ENCODE measurements around the gene ALDH3B2. TPM values are rescaled to one million over a fixed set of nuclear protein-coding genes. Genes with fewer than 3 reads are reported as not detected.
"Not testable (repeated sequence)": the region's sequence is repeated elsewhere in the genome, so short reads cannot be mapped to it uniquely, and the experiment has no call there.

The ALDH3B2 gene
- total RNA-seq, 1 donor from 2014 or later = not detected

DNA sequence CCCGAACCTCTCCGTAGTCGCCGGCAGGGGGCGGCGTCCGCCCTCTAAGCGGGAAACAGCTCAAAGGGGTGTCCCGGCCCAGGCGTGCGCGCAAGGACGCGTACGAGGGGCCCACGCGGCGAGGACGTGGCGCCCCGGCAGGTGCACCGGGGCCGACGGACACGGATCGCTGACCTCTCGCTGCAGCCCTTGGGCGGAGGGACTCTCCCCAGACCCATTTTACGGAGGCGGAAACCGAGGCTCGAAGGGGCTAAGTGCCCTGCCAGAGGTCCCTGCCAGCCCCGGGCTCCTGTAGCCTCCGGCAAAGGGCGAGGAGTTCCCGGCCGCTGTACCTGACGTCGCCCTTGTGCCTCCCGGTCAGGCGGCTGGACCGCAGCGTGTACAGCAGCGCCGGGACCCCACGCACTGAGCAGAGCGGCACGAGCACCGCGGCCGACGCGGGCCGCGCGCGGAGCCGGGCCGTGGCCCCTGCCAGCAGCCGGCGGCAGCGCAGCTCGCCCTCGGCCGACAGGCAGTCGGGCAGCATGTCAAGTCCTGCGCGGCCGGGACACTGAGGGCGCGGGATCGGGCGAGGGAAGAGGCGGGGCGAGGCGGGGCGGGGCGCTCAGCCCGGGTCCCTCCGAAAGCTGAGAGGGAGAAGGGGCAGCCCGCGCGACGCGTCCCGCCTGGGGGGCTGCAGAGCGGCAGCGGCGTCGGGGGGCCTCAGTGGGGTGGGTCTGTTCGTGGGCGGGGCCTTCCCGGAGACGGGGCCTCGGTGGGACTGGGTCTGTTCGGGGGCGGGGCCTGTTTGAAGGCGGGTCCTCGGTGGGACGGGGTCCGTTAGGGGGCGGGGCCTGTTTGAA lies 44.8 kb downstream of the ALDH3B2 start, which contains the start of gene NUDT8:
Gene NUDT8 (minus strand): TSS at position 552 of the 842 bp plus-strand sequence. CDS start 26 bp downstream, at position 526.
- peak; percentile 55 to 84 for DNase-seq (ENCODE audit: low read depth in 2 of 2)

DNA sequence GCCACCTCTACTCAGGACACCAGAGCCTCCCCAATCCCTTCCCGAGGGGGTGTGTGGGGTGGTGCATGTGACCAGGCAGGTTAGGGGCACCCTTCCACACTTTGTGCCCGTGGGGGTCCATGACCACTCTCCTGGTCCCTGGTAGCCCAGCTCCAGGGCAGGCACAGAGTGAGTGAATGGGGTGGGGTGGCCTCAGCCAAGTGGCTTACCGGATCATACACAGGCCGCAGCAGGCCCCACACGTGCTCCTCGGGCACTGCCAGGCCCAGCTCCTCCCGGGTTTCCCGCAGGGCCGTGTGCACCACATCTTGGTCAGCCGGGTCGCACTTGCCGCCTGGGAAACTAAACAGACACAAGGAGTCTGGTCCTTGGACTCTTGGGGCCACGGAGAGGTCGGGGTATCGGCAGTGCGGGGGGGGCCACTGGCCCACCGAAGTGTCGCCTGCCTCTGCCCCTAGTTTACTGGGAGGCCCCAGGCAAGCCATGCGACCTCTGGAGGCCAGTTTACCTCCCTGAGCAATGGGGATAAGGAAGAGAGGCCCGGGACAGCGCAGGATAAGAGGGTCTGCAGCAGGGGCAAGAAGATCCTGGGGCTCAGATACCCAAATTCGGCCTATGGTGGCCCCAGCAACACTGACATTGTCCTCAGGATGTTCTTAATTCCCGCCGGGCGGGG lies 45.6 kb downstream of the ALDH3B2 start:
- no peak for DNase-seq (ENCODE audit: low read depth in 2 of 2)

DNA sequence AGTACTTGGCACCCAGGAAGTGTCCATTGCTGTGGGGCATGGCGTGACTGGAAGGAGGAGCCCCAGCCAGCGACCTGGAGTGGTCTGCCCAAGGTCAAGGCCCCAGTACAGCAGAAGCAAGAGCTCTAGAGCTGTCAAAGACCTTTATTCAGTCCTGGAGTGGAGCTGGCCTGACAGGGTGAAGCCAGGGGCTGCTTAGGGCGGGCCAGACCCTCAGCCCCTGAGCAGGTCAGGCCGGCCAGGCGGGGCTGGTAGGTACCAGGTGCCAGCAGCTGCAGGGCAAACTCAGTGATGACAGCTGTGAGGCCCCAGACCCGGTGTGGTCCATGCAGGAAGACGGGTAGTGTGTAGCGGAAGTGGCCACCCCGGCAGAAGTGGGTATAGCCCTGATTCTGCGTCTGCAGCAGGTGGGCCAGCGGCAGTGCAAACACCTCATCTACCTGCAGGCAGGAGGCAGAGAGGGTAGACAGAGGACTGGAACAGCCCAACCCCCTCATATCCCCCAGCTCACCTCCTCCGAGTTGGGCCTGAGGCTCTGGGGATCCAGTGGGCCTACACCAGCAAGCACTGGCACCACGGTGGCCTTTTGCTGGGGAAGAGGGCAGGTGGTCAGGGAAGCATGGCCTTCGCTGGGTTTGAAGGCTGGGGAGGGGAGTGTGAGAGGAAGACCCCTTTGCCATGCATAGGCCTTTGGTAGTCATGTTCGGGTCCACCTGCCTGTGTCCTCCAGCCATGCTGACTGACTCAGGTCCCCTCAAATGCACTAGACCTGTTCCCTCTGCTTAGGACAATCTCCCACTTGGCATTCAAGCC lies 46.4 kb downstream of the ALDH3B2 start:
- DNase-seq (ENCODE audit: low read depth in 2 of 2) = no peak

DNA sequence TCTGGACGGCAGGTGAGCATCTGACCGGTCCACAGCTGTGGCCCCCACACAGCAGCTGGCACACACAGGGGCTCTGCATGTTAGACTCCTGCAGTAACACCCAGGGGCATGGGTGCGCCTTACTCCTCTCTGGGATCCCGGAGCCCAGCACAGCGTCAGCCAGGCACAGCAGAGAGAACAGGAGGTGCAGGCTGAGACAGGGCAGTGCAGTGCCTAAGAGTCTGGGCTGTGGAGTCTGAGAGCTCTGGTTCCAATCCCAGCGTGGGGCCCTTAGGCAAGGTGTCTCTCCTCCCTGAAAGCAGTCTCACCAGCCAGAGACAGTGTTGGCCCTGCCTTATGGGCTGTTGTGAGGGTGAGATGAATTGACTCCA lies 47.0 kb downstream of the ALDH3B2 start:
- no peak for DNase-seq (ENCODE audit: low read depth in 2 of 2)

DNA sequence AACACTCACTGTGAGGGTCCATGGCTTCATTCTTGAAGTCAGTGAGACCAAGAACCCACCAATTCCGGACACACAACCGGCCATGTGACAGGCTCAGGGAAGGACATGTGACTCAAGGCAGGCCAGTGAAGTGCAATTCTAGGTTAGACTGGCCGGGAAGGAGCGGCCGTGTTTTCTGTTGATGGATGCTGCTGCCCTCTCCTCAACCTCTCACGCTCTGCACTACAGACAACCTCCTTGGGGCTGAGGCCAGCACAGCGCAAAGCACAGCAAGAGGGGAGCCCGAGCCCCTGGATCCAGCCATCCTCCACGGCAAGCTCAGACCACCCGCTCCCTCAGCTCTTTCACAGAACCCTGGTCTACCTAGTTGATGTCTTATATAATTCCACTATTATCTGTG lies 47.5 kb downstream of the ALDH3B2 start:
- no peak for DNase-seq (ENCODE audit: low read depth in 2 of 2)

DNA sequence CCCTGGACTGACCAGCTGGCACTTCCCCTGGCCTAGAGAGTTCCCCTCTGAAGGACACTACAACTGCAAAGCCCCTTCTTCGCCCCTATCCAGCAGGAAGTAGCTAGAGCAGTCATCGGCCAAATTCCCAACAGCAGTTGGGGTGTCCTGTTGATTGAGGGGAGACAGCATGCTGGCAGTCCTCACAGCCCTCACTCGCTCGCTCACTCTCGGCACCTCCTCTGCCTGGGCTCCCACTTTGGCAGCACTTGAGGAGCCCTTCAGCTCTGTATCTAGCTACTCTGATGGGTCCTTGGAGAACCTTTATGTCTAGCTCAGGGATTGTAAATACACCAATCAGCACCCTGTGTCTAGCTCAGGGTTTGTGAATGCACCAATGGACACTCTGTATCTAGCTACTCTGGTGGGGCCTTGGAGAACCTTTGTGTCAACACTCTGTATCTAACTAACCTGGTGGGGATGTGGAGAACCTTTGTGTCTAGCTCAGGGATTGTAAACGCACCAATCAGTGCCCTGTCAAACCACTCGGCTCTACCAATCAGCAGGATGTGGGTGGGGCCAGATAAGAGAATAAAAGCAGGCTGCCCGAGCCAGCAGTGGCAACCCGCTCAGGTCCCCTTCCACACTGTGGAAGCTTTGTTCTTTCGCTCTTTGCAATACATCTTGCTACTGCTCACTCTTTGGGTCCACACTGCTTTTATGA lies 48.1 kb downstream of the ALDH3B2 start:
- DNase-seq (ENCODE audit: low read depth in 2 of 2) = not testable (repeated sequence)

DNA sequence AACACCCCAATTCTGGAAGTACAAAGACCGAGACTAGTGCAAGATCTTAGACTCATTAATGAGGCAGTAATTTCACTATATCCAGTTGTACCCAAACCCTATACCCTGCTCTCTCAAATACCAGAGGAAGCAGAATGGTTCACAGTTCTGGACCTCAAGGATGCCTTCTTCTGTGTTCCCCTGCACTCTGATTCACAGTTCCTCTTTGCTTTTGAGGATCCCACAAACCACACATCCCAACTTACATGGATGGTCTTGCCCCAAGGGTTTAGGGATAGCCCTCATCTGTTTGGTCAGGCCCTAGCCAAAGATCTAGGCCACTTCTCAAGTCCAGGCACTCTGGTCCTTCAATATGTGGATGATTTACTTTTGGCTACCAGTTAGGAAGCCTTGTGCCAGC lies 50.6 kb downstream of the ALDH3B2 start:
- not testable (repeated sequence) for DNase-seq (ENCODE audit: low read depth in 2 of 2)

DNA sequence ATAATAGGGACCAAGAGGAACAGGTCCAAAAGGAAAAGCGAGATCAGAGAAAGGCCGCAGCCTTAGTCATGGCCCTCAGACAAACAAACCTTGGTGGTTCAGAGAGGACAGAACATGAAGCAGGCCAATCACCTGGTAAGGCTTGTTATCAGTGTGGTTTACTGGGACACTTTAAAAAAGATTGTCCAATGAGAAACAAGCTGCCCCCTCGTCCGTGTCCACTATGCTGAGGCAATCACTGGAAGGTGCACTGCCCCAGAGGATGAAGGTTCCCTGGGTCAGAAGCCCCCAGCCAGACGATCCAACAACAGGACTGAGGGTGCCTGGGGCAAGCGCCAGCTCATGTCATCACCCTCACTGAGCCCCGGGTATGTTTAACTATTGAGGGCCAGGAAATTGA lies 51.5 kb downstream of the ALDH3B2 start:
- not testable (repeated sequence) for DNase-seq (ENCODE audit: low read depth in 2 of 2)

GRCh38 chr11:67621928-67622327 lies 52.5 kb downstream of the ALDH3B2 start:
- DNase-seq (ENCODE audit: low read depth in 2 of 2) = not testable (repeated sequence)

DNA sequence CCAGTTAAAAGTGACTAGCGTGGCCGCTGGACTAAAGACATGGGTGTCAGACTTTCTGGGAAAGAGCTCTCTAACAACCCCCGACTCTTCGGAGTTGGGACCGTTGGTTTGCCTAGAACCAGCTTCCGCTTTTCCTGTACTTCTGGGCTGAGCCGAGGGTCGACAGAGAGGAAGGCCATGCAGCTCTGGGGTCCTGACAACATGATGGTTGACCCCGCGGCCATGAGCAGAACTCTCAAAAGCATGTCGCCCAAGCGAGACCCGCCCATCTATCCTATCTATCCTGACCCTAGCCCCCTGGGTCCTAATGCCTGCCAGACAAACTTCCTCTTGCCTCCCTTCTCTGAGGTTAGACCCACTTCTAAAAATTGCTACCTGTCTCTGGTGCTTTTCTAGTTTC lies 53.8 kb downstream of the ALDH3B2 start:
- DNase-seq (ENCODE audit: low read depth in 2 of 2) = not testable (repeated sequence)

DNA sequence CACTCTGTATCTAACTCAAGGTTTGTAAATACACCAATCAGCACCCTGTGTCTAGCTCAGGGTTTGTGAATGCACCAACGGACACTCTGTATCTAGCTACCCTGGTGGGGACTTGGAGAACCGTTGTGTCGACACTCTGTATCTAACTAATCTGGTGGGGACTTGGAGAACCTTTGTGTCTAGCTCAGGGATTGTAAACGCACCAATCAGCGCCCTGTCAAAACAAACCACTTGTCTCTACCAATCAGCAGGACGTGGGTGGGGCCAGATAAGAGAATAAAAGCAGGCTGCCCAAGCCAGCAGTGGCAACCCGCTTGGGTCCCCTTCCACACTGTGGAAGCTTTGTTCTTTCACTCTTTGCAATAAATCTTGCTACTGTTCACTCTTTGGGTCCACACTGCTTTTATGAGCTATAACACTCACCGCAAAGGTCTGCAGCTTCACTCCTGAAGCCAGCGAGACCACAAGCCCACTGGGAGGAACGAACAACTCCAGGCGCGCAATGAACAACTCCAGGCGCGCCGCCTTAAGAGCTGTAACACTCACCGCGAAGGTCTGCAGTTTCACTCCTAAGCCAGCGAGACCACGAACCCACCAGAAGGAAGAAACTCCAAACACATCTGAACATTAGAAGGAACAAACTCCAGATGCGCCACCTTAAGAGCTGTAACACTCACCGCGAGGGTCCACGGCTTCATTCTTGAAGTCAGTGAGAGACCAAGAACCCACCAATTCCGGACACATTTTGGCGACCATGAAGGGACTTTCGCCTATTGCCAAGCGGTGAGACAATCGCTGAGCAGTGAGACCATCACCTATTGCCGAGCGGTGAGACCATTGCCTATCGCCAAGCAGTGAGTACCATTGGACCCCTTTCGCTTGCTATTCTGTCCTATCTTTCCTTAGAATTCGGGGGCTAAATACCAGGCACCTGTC lies 54.5 kb downstream of the ALDH3B2 start:
- DNase-seq (ENCODE audit: low read depth in 2 of 2) = not testable (repeated sequence)

DNA sequence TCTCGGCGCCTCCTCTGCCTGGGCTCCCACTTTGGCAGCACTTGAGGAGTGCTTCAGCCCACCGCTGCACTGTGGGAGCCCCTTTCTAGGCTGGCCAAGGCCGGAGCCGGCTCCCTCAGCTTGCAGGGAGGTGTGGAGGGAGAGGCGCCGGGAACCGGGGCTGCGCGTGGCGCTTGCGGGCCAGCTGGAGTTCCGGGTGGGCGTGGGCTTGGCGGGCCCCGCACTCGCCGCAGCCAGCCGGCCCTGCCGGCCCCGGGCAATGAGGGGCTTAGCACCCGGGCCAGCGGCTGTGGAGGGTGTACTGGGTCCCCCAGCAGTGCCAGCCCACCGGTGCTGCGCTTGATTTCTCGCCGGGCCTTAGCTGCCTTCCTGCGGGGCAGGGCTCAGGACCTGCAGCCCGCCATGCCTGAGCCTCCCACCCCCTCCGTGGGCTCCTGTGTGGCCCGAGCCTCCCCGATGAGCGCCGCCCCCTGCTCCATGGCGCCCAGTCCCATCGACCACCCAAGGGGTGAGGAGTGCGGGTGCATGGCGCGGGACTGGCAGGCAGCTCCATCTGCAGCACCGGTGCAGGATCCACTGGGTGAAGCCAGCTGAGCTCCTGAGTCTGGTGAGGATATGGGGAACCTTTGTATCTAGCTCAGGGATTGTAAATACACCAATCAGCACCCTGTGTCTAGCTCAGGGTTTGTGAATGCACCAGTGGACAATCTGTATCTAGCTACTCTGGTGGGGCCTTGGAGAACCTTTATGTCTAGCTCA lies 55.3 kb downstream of the ALDH3B2 start:
- not testable (repeated sequence) for DNase-seq (ENCODE audit: low read depth in 2 of 2)

GRCh38 chr11:67617243-67617953 lies 57.0 kb downstream of the ALDH3B2 start:
- DNase-seq (ENCODE audit: low read depth in 2 of 2) = no peak

DNA sequence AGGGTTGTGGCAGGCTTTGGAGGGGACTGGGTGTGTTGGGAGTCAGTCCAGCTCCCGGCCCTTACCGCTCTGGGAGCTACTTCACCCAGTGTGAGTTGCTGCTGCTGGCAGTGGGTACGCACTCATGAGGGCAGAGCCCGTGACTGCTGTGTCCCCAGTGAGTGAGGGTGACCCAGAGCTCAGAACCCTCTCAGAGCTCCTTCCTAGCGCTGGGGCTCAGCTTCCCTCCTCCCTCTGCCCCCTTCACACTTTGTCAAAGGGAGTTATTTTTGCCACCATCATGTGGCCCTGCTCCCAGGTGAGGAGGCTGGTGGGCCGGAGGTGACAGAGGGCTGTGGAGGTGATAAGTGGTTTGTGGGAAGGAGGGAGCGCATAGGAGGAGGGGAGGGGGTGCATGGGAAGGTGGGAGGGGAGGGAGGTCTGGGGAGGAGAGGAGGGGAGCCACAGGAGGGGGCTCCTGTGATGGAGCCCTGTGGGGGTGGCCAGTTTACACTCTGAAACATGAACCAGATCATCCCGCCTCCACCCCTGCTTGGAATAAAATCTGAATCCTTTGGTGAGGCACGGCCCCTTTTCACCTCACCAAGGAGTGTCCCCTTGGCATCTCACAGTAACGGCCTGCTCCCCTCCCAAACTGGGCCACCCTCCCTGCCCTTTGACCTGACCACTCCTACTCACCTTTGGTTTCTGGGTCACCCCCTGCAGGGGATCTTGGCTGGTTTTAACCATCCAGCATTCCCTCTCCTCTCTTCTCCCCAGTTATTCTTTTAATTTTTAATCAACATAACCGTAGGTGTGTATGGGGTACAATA lies 57.8 kb downstream of the ALDH3B2 start:
- no peak for DNase-seq (ENCODE audit: low read depth in 2 of 2)

- DNase-seq (ENCODE audit: low read depth in 2 of 2) = no peak
Measured at GRCh38 chr11:67615728-67616430, 58.5 kb downstream of the ALDH3B2 start.

DNA sequence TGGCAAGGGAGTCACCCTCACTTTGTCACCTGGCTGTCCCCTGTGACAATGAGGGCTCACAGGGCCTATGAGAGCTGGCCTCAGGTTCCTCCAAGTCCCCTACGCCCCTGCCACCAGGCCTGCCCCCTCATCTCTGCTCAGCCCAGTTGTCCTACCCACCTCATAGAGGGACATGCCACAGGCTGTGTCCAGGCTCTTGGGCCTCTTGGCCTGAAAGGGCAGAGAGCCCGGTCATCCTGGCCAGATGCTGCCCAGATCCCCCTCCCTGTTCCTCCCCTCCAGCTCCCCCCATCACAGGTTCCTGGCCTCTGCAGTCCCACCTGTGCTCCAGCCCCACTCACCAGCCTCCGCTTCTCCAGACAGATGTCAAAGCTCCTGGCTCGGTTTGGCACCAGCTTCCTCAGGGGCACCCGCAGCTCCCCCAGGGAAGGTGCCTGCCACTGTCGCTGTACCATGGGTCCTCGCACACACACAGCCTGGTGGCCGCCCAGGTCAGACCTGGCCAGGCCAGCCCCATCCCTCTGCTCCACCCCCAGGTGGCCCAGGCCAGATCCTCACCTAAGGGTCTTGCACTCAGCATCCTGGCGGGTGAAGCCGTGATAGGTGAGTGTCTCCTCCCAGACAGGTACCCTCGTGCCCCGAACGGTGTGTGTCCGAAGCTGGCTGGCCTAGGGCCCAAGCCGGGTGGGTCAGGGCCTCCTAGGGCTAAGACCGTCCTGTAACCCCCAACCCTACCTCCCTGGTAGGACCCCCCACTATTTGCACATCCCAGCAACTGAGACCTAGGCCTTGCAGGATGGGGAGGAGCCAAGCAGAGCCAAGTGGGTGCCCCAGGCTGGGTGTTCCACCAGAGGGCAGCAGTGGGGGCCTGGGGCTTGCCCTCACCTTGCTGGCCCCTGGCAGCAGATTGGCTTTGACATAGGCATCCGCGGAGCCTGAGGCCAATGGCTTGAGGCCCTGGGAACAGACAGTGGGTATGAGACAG lies 59.4 kb downstream of the ALDH3B2 start:
- no peak for DNase-seq (ENCODE audit: low read depth in 2 of 2)

All from dermis microvascular lymphatic vessel endothelial cell (primary cell).